Dermis microvascular lymphatic vessel endothelial cell (primary cell): ENCODE results near the gene COL20A1. TPM values are rescaled to one million over a fixed set of nuclear protein-coding genes. Genes with fewer than 3 reads are reported as not detected.

Source experiments
- DNase-seq, 2 donors: peaks; one replicate each; pipeline versions ENCODE4 v3.0.0 to v3.0.0-alpha.2; 2010; ENCODE audit warnings: low read depth in 2 of 2
- total RNA-seq: library from RNA; depleted of rRNA; stranded (reverse); fragments of >200 nt; gene quantifications from 2 replicates; pipeline ENCODE4 v1.2.1, GENCODE V29; 2014

COL20A1 gene
- total RNA-seq, 1 donor from 2014 or later = not detected

GRCh38 chr20:63307538-63308217 is 14.7 kb downstream of the COL20A1 start:
- no peak for DNase-seq

GRCh38 chr20:63308218-63308911 is 15.4 kb downstream of the COL20A1 start:
- DNase-seq = no peak

GRCh38 chr20:63309261-63310071 is 16.5 kb downstream of the COL20A1 start:
- peak; percentile 21 to 48 for DNase-seq

- DNase-seq = no peak
Observed at GRCh38 chr20:63310265-63310991, 17.4 kb downstream of the COL20A1 start.

- DNase-seq = no peak
Observed at GRCh38 chr20:63311186-63311832, 18.3 kb downstream of the COL20A1 start.

GRCh38 chr20:63311833-63312243 is 18.9 kb downstream of the COL20A1 start:
- no peak for DNase-seq

GRCh38 chr20:63312273-63312672 is 19.3 kb downstream of the COL20A1 start:
- no peak for DNase-seq

- DNase-seq = no peak
Observed at GRCh38 chr20:63312690-63313348, 19.8 kb downstream of the COL20A1 start.

- DNase-seq = no peak
Observed at GRCh38 chr20:63313349-63314014, 20.5 kb downstream of the COL20A1 start.

- no peak for DNase-seq
Observed at GRCh38 chr20:63314015-63314471, 21.1 kb downstream of the COL20A1 start.

GRCh38 chr20:63314566-63315239 is 21.7 kb downstream of the COL20A1 start:
- DNase-seq = no peak

GRCh38 chr20:63315240-63315689 is 22.3 kb downstream of the COL20A1 start:
- DNase-seq = no peak

GRCh38 chr20:63315731-63316491 is 22.9 kb downstream of the COL20A1 start:
- DNase-seq = no peak

GRCh38 chr20:63316502-63316921 is 23.5 kb downstream of the COL20A1 start:
- no peak for DNase-seq

GRCh38 chr20:63317061-63317460 is 24.1 kb downstream of the COL20A1 start:
- DNase-seq = no peak

GRCh38 chr20:63317601-63318291 is 24.8 kb downstream of the COL20A1 start:
- no peak for DNase-seq

GRCh38 chr20:63318391-63319163 is 25.6 kb downstream of the COL20A1 start:
- DNase-seq = no peak
